HG03066 (cell line): ENCODE measurements around the gene RBM17.
"Not testable (repeated sequence)": the region's sequence is repeated elsewhere in the genome, so short reads cannot be mapped to it uniquely, and the experiment has no call there.

ENCODE experiments used
- ATAC-seq: cut with Tn5 transposase; IDR thresholded peaks from one replicate; pipeline ENCODE4 v1.9.1; 2021; ENCODE audit warnings: low read depth; ENCODE audit not compliant: unreplicated experiment

The RBM17 gene

GRCh38 chr10:6108631-6109443 is 20.0 kb downstream of the RBM17 start:
- ATAC-seq: no peak

- no peak for ATAC-seq
Measured at GRCh38 chr10:6109444-6109775, 20.6 kb downstream of the RBM17 start.

GRCh38 chr10:6110136-6110535 is 21.3 kb downstream of the RBM17 start:
- ATAC-seq: no peak

- no peak for ATAC-seq
Measured at GRCh38 chr10:6112893-6113292, 24.1 kb downstream of the RBM17 start.

GRCh38 chr10:6114299-6114698 is 25.5 kb downstream of the RBM17 start:
- no peak for ATAC-seq

- no peak for ATAC-seq
Measured at GRCh38 chr10:6114805-6115341, 26.0 kb downstream of the RBM17 start.

GRCh38 chr10:6115411-6115810 is 26.6 kb downstream of the RBM17 start:
- ATAC-seq: no peak

- no peak for ATAC-seq
Measured at GRCh38 chr10:6115824-6116350, 27.1 kb downstream of the RBM17 start.

- ATAC-seq: no peak
Measured at GRCh38 chr10:6116806-6117205, 28.0 kb downstream of the RBM17 start.

- no peak for ATAC-seq
Measured at GRCh38 chr10:6117711-6118110, 28.9 kb downstream of the RBM17 start.

GRCh38 chr10:6119423-6119822 is 30.6 kb downstream of the RBM17 start:
- no peak for ATAC-seq

GRCh38 chr10:6119962-6120361 is 31.1 kb downstream of the RBM17 start:
- no peak for ATAC-seq

- no peak for ATAC-seq
Measured at GRCh38 chr10:6120691-6121090, 31.9 kb downstream of the RBM17 start.

GRCh38 chr10:6121146-6121545 is 32.3 kb downstream of the RBM17 start:
- no peak for ATAC-seq

- ATAC-seq: no peak
Measured at GRCh38 chr10:6123532-6123931, 34.7 kb downstream of the RBM17 start.

GRCh38 chr10:6124666-6125065 is 35.8 kb downstream of the RBM17 start:
- no peak for ATAC-seq

- not testable (repeated sequence) for ATAC-seq
Measured at GRCh38 chr10:6127461-6127860, 38.6 kb downstream of the RBM17 start.

GRCh38 chr10:6128087-6128486 is 39.3 kb downstream of the RBM17 start:
- ATAC-seq: no peak

GRCh38 chr10:6128591-6129251 is 39.9 kb downstream of the RBM17 start:
- no peak for ATAC-seq

GRCh38 chr10:6130848-6131470 is 42.1 kb downstream of the RBM17 start:
- ATAC-seq: no peak
